ENCODE measurements around the gene CLMN.

DNA sequence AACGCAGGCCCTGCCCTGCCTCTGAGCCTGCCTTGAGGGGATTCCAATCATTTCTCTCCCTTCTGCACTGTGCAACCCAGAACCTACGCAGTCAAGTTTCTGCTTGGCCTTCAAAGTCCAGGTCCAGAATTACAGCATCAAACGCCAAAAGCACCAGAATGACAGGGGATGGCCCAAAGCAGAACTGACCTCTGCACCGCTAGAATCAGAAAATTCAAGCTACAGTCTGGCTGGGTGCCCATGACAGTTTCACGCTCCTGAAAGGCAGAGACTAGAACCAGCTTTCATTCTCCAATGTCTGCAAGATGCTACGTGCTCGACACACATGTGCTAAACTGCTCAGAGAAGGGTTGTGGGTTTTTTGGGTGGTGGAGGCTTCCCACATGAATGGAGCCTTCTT is 4.1 kb downstream of the CLMN start:
- TF ChIP-seq POLR2A (IDR thresholded peaks at IDR 0.05; ENCODE audit: low read depth, low read length) (no peak), CTCF (conservative IDR thresholded peaks at IDR 0.05; ENCODE audit: low read depth, low read length) (no peak), USF2 (IDR thresholded peaks at IDR 0.05; ENCODE audit: low read depth, low read length) (no peak), MXI1 (IDR thresholded peaks at IDR 0.05; ENCODE audit: borderline replicate concordance, low read depth, low read length) (no peak), RAD21 (IDR thresholded peaks at IDR 0.05; ENCODE audit: low read length) (no peak), CEBPB (IDR thresholded peaks at IDR 0.05; ENCODE audit: low read depth, low read length) (no peak)

Data from IMR-90 (cell line).